Progenitor cell of endocrine pancreas (in vitro differentiated cells): ENCODE results near the gene PAX1. TPM values are rescaled to one million over a fixed set of nuclear protein-coding genes. Genes with fewer than 3 reads are reported as not detected.

Experiments used
- DNase-seq: peaks from one replicate; pipeline ENCODE4 v3.0.0; 2021; ENCODE audit warnings: low spot score; ENCODE audit not compliant: unreplicated experiment
- H3K27ac Mint-ChIP-seq: 2 replicates; pipeline ENCODE4 v1.8.0; 2021; ENCODE audit warnings: mild to moderate bottlenecking, moderate library complexity, mixed read lengths
- H3K27me3 Mint-ChIP-seq: 2 replicates; pipeline ENCODE4 v1.8.0; 2021; ENCODE audit warnings: mixed read lengths
- H3K36me3 Mint-ChIP-seq: 2 replicates; pipeline ENCODE4 v1.8.0; 2022; ENCODE audit warnings: mixed read lengths; ENCODE audit not compliant: insufficient read depth
- H3K4me1 Mint-ChIP-seq: 2 replicates; pipeline ENCODE4 v1.8.0; 2021; ENCODE audit warnings: low read depth, mixed read lengths
- H3K4me3 Mint-ChIP-seq: 2 replicates; pipeline ENCODE4 v1.8.0; 2021; ENCODE audit warnings: low read depth, mild to moderate bottlenecking, moderate library complexity, mixed read lengths
- H3K9me3 Mint-ChIP-seq: 2 replicates; pipeline ENCODE4 v1.8.0; 2021; ENCODE audit warnings: low read depth, mixed read lengths
- CTCF ChIP-seq: fragments of 200-600 bp; sonication (generic); IDR thresholded peaks from one replicate; pipeline ENCODE4 v1.5.0; 2021; ENCODE audit warnings: antibody characterized with exemption, mild to moderate bottlenecking; ENCODE audit not compliant: unreplicated experiment
- total RNA-seq: library from RNA; stranded (reverse); gene quantifications from 2 replicates; pipeline ENCODE4 v1.2.1, GENCODE V29; 2021

Gene PAX1
- total RNA-seq, 1 donor from 2014 or later, result 1.3 TPM

GRCh38 chr20:21670126-21670525 lies 35.3 kb upstream of the PAX1 start:
- H3K9me3 Mint-ChIP-seq, result no peaks in the 10 kb centered on the region
- H3K36me3 Mint-ChIP-seq, result no peaks in the 10 kb centered on the region
- no peak overlapping the region for H3K27ac Mint-ChIP-seq
- H3K4me3 Mint-ChIP-seq, result no peak overlapping the region
- H3K27me3 Mint-ChIP-seq, result peaks cover 12% of the 10 kb centered on the region
- no peak for DNase-seq
- no peak for TF ChIP-seq CTCF
- H3K4me1 Mint-ChIP-seq, result no peaks in the 10 kb centered on the region

GRCh38 chr20:21670981-21671380 lies 34.5 kb upstream of the PAX1 start:
- no peaks in the 10 kb centered on the region for H3K36me3 Mint-ChIP-seq
- peaks cover 12% of the 10 kb centered on the region for H3K27me3 Mint-ChIP-seq
- no peaks in the 10 kb centered on the region for H3K4me1 Mint-ChIP-seq
- H3K4me3 Mint-ChIP-seq, result no peak overlapping the region
- no peaks in the 10 kb centered on the region for H3K9me3 Mint-ChIP-seq
- no peak for DNase-seq
- H3K27ac Mint-ChIP-seq, result no peak overlapping the region
- TF ChIP-seq CTCF, result no peak

- H3K4me3 Mint-ChIP-seq, result no peak overlapping the region
- no peaks in the 10 kb centered on the region for H3K36me3 Mint-ChIP-seq
- no peak overlapping the region for H3K27ac Mint-ChIP-seq
- no peaks in the 10 kb centered on the region for H3K9me3 Mint-ChIP-seq
- TF ChIP-seq CTCF, result no peak
- no peaks in the 10 kb centered on the region for H3K4me1 Mint-ChIP-seq
- H3K27me3 Mint-ChIP-seq, result peaks cover 16% of the 10 kb centered on the region
- no peak for DNase-seq
Measured at GRCh38 chr20:21677261-21677660, 28.2 kb upstream of the PAX1 start.

GRCh38 chr20:21677781-21678180 lies 27.7 kb upstream of the PAX1 start:
- no peaks in the 10 kb centered on the region for H3K9me3 Mint-ChIP-seq
- H3K4me3 Mint-ChIP-seq, result no peak overlapping the region
- no peaks in the 10 kb centered on the region for H3K4me1 Mint-ChIP-seq
- H3K27ac Mint-ChIP-seq, result no peak overlapping the region
- no peak for TF ChIP-seq CTCF
- H3K27me3 Mint-ChIP-seq, result peaks cover 16% of the 10 kb centered on the region
- no peak for DNase-seq
- H3K36me3 Mint-ChIP-seq, result no peaks in the 10 kb centered on the region

GRCh38 chr20:21681234-21681921 lies 24.1 kb upstream of the PAX1 start:
- TF ChIP-seq CTCF, result no peak
- Mint-ChIP-seq H3K27me3 (peaks cover 26% of the 10 kb centered on the region), H3K9me3 (no peaks in the 10 kb centered on the region), H3K4me3 (no peak overlapping the region), H3K4me1 (no peaks in the 10 kb centered on the region), H3K36me3 (no peaks in the 10 kb centered on the region), H3K27ac (no peak overlapping the region)
- no peak for DNase-seq
